Gastroesophageal sphincter (tissue), 4 donors: Measurements from ENCODE around the gene SH3RF3. TPM values are rescaled to one million over a fixed set of nuclear protein-coding genes. Genes with fewer than 3 reads are reported as not detected.

Experiments used
- ATAC-seq: fragments of 150-250 bp; one replicate; pipeline ENCODE4 v1.9.1; 2016; ENCODE audit warnings: mild to moderate bottlenecking, moderate library complexity
- H3K27ac ChIP-seq, 4 donors: fragments of 200-600 bp; sonication (generic) in 3 of 4; 1 replicate in 3 of 4; 2 replicates in 1 of 4; pipeline ENCODE4 v1.5.1; 2016 to 2019
- H3K27me3 ChIP-seq: fragments of 200-600 bp; sonication (generic); one replicate; pipeline ENCODE4 v1.5.1; 2019
- H3K36me3 ChIP-seq, 2 donors: fragments of 200-600 bp; sonication (generic); one replicate each; pipeline ENCODE4 v1.5.1; 2019; ENCODE audit warnings: control low read depth in 1 of 2
- H3K4me1 ChIP-seq, 3 donors: fragments of 200-600 bp; sonication (generic); 1 replicate in 2 of 3; 2 replicates in 1 of 3; pipeline ENCODE4 v1.5.1; 2016 to 2019; ENCODE audit warnings: control low read depth in 2 of 3
- H3K4me3 ChIP-seq, 2 donors: fragments of 200-600 bp; sonication (generic); one replicate each; pipeline ENCODE4 v1.5.1; 2019; ENCODE audit warnings: mild to moderate bottlenecking in 1 of 2, moderate library complexity in 1 of 2
- H3K9me3 ChIP-seq, 3 donors: fragments of 200-600 bp; sonication (generic); one replicate each; pipeline ENCODE4 v1.5.1; 2017 to 2019; ENCODE audit warnings: control low read depth in 2 of 3
- EP300 ChIP-seq: sonication (generic); formaldehyde crosslinking; IDR thresholded peaks from one replicate; pipeline ENCODE4 v1.6.1; 2017; ENCODE audit warnings: antibody characterized with exemption, mild to moderate bottlenecking
- POLR2A ChIP-seq, 2 donors: fragments of 450-650 bp; IDR thresholded peaks; one replicate each; pipeline ENCODE4 v1.6.1; 2017; ENCODE audit warnings: antibody characterized with exemption in 2 of 2, mild to moderate bottlenecking in 2 of 2, moderate library complexity in 1 of 2
- POLR2AphosphoS5 ChIP-seq: sonication (generic); formaldehyde crosslinking; IDR thresholded peaks from one replicate; pipeline ENCODE4 v1.6.1; 2017; ENCODE audit warnings: antibody characterized with exemption
- WGBS, 2 donors: methylation state at CpG; one replicate each; pipeline ENCODE4 v1.1.5; 2018; ENCODE audit warnings: low coverage in 1 of 2; 5-methylcytosine and 5-hydroxymethylcytosine counted together
- total RNA-seq, 4 donors: library from RNA; depleted of rRNA; stranded (reverse); fragments of >200 nt; gene quantifications; one replicate each; pipeline ENCODE4 v1.1.0, GENCODE V29; 2016
- TF ChIP-seq, protein P1 (sequence below), 4 experiments: fragments of 200-600 bp in 2 of 4; fragments of 450-650 bp in 2 of 4; sonication (generic) in 1 of 4; IDR thresholded peaks; one replicate each; pipeline ENCODE4 v1.5.1; 2017 to 2019; ENCODE audit warnings: antibody characterized with exemption in 4 of 4, mild to moderate bottlenecking in 2 of 4, moderate library complexity in 2 of 4

The SH3RF3 gene
- total RNA-seq, 4 donors from 2014 or later: 10.1 to 15.8 (median 13.2) TPM

DNA sequence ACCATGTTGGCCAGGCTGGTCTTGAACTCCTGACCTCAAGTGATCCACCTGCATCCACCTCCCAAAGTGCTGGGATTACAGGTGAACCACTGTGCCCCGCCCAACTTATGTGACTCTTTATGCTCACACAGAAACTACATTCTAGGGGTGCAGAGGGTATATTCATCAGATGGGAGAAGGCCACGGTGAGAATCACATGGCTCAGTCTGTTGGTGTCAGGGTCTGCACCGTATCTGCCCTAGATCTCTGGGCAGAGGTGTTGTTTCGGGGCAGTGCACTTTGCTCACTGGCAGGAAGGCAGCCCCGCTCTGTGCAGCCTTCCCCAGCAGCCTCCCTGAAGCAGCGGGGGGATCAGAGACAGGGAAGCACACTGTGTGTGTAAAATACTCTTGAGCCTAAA is 76.4 kb downstream of the SH3RF3 start:
- H3K27ac ChIP-seq: no peak overlapping the region
- H3K4me1 ChIP-seq: peaks cover 0 to 24% (median 10%) of the 10 kb centered on the region in 3 donors
- no peak for ATAC-seq
- no peaks in the 10 kb centered on the region for H3K36me3 ChIP-seq
- WGBS, 2 donors: 70 to 94% methylated on average over 4 to 6 of the region's 6 CpGs
- TF ChIP-seq POLR2AphosphoS5 (no peak), EP300 (no peak), POLR2A (IDR thresholded peaks at IDR 0.05) (no peak)
- TF ChIP-seq, protein P1, sequence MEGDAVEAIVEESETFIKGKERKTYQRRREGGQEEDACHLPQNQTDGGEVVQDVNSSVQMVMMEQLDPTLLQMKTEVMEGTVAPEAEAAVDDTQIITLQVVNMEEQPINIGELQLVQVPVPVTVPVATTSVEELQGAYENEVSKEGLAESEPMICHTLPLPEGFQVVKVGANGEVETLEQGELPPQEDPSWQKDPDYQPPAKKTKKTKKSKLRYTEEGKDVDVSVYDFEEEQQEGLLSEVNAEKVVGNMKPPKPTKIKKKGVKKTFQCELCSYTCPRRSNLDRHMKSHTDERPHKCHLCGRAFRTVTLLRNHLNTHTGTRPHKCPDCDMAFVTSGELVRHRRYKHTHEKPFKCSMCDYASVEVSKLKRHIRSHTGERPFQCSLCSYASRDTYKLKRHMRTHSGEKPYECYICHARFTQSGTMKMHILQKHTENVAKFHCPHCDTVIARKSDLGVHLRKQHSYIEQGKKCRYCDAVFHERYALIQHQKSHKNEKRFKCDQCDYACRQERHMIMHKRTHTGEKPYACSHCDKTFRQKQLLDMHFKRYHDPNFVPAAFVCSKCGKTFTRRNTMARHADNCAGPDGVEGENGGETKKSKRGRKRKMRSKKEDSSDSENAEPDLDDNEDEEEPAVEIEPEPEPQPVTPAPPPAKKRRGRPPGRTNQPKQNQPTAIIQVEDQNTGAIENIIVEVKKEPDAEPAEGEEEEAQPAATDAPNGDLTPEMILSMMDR (IDR thresholded peaks at IDR 0.05): no peak
- H3K4me3 ChIP-seq: no peak overlapping the region
- peaks cover 0 to 7% (median 0%) of the 10 kb centered on the region in 3 donors for H3K9me3 ChIP-seq
- no peaks in the 10 kb centered on the region for H3K27me3 ChIP-seq

DNA sequence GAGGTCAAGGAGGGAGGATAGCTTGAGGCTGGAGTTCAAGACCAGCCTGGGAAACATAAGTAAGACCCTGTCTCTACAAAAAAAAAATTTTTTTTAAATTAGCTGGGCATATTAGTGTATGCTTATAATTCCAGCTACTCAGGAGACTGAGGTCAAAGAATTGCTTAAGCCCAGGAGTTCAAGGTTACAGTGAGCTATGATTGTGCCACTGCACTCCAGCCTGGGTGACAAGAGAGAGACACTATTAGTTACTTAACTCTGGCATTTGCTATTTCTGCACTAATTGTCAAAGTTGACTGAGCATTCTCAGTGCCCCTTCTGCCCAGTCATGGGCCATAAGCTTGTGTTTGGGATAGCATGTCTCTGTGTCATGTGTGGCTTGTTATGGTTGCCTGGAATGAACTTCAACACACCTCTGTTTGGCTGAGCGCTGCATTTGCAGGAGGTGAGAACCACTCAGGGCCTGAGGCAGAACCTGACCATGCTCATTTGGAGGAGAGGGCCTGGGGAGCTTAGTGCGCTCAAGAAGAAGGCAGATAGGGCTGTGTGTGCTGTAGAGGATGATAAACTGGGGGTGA is 77.7 kb downstream of the SH3RF3 start:
- H3K4me3 ChIP-seq: no peak overlapping the region
- peaks cover 0 to 7% (median 0%) of the 10 kb centered on the region in 3 donors for H3K9me3 ChIP-seq
- no peak overlapping the region for H3K27ac ChIP-seq
- no peaks in the 10 kb centered on the region for H3K36me3 ChIP-seq
- no peak for ATAC-seq
- TF ChIP-seq, protein P1 (IDR thresholded peaks at IDR 0.05): no peak
- TF ChIP-seq POLR2AphosphoS5 (no peak), POLR2A (IDR thresholded peaks at IDR 0.05) (no peak), EP300 (no peak)
- WGBS, 2 donors: 100% methylated on average over 1 to 2 of the region's 2 CpGs
- H3K4me1 ChIP-seq: peaks cover 0 to 30% (median 16%) of the 10 kb centered on the region in 3 donors
- no peaks in the 10 kb centered on the region for H3K27me3 ChIP-seq

DNA sequence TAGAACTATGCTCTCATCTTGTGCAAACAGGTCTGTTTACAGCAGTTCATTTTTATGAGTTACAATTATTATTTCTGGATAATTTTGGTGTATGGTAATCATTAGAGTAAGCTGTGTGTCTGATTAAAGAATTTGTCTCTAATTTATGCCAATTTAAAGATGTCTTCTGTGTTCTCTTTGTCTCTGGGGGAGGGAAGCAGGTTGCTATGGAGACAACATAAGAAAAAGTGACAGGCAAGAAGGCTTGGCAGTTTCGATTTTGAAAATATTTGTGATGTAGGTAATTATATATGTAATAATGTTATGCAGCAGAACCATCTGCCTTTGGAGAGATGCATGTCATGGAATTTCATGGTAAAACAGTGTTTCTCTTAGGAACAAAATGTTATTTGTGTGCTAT is 78.2 kb downstream of the SH3RF3 start:
- no peaks in the 10 kb centered on the region for H3K27me3 ChIP-seq
- no peak for ATAC-seq
- peaks cover 0 to 30% (median 16%) of the 10 kb centered on the region in 3 donors for H3K4me1 ChIP-seq
- WGBS, 2 donors: 37 to 57% methylated on average over 1 of the region's 1 CpG
- H3K4me3 ChIP-seq: no peak overlapping the region
- H3K27ac ChIP-seq: no peak overlapping the region
- TF ChIP-seq POLR2AphosphoS5 (no peak), POLR2A (IDR thresholded peaks at IDR 0.05) (no peak), EP300 (no peak)
- TF ChIP-seq, protein P1 (IDR thresholded peaks at IDR 0.05): no peak
- no peaks in the 10 kb centered on the region for H3K36me3 ChIP-seq
- H3K9me3 ChIP-seq: peaks cover 0 to 7% (median 0%) of the 10 kb centered on the region in 3 donors

DNA sequence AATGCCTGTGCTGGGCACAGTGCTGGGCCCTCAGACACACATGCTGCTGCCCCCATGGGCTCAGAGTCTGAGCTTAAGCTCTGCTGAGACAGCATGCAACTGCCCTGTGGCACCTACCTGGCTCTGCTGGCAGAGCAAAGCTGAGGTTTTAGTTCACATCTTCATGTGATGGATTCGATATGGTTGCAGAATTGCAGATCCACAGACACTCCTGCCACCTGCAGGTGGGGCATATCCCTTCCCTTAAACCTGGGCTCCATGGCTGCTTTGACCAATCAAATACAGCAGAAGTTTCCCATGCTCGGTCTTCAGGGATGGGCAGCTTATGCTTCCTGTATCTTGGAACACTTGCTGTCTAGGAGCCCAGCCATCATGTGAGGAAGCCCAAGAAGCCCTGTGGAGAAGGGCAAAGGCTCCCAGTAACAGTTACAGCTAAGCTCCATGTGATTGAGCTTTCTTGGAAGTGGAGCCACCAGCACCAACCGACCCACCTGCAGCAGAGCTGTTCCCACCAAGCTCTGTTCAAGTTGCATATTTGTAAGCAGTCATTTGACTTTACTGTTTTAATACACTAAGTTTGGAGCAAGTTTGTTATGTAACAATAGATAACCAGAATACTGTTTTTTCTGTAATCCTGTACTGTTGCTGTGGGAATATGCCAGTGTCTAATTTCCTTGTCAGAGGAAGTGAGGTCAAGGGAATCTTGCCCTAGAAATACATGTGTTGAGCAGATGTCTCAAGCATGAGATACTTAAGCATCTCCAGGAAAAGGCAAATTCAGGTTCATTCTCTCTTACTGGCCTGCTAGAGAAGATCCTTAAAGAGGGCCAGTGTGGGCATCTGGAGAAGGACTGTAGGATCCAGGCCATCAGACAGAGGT is 79.3 kb downstream of the SH3RF3 start:
- H3K27ac ChIP-seq: peak overlapping the region in 1 of 4 donors; percentile 38
- no peaks in the 10 kb centered on the region for H3K36me3 ChIP-seq
- TF ChIP-seq POLR2A (IDR thresholded peaks at IDR 0.05) (no peak), POLR2AphosphoS5 (no peak), EP300 (no peak)
- TF ChIP-seq, protein P1 (IDR thresholded peaks at IDR 0.05): no peak
- no peak overlapping the region for H3K4me3 ChIP-seq
- H3K27me3 ChIP-seq: no peaks in the 10 kb centered on the region
- H3K9me3 ChIP-seq: peaks cover 0 to 7% (median 0%) of the 10 kb centered on the region in 3 donors
- 80% methylated on average over 1 of the region's 3 CpGs; no CpG with 5 or more reads in 1 of the 2 donors for WGBS, 2 donors
- no peak for ATAC-seq
- peaks cover 0 to 30% (median 16%) of the 10 kb centered on the region in 3 donors for H3K4me1 ChIP-seq
